SU-DHL-6 (cell line): ENCODE measurements around the gene KIF7.

Experiments
- EZH2phosphoT487 ChIP-seq: fragments of 200-600 bp; sonication (generic), shearing (Covaris generic); conservative IDR thresholded peaks from 2 replicates; pipeline ENCODE4 v1.6.1; 2018; ENCODE audit warnings: mild to moderate bottlenecking, antibody characterized with exemption, low read length, moderate library complexity, mixed read lengths
- TF ChIP-seq, protein P1 (sequence below): fragments of 200-600 bp; sonication (generic); IDR thresholded peaks from one replicate; pipeline ENCODE4 v1.5.1; 2017; ENCODE audit warnings: antibody characterized with exemption, mild to moderate bottlenecking, low read length, moderate library complexity; ENCODE audit not compliant: insufficient read depth, poor library complexity, severe bottlenecking

DNA sequence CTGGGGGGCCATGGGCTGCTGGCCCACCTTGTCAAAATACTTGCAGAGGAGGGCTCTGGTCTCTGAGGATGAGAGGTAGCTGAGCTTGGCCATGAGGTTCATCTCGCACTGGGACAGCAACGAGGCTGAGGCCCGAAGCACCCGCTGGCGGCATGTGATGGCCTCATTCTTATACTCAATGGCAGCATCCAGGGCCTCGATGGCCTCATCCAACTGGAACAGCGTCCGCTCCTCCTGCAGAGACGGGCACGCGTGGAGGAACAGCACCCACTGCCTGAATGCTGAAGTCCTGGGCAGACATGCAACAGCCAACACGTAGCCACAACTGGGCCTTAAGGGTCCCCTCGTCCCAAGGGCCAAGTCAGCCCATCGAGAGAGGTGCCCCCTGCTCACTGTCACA lies 25.0 kb downstream of the KIF7 start:
- TF ChIP-seq, protein P1, sequence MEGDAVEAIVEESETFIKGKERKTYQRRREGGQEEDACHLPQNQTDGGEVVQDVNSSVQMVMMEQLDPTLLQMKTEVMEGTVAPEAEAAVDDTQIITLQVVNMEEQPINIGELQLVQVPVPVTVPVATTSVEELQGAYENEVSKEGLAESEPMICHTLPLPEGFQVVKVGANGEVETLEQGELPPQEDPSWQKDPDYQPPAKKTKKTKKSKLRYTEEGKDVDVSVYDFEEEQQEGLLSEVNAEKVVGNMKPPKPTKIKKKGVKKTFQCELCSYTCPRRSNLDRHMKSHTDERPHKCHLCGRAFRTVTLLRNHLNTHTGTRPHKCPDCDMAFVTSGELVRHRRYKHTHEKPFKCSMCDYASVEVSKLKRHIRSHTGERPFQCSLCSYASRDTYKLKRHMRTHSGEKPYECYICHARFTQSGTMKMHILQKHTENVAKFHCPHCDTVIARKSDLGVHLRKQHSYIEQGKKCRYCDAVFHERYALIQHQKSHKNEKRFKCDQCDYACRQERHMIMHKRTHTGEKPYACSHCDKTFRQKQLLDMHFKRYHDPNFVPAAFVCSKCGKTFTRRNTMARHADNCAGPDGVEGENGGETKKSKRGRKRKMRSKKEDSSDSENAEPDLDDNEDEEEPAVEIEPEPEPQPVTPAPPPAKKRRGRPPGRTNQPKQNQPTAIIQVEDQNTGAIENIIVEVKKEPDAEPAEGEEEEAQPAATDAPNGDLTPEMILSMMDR: no peak
- no peak for TF ChIP-seq EZH2phosphoT487
